WERI-Rb-1 (cell line): ENCODE results near the gene CDR2L.
A peak's percentile ranks its signal among the peaks of the same experiment; 100 is the strongest.
"Not testable (repeated sequence)": the region's sequence is repeated elsewhere in the genome, so short reads cannot be mapped to it uniquely, and the experiment has no call there.

Experiments used
- DNase-seq: peaks from one replicate; pipeline ENCODE4 v3.0.0-alpha.2; 2020
- H3K27ac ChIP-seq: fragments of 250-450 bp; sonication (Bioruptor Pico); 2 replicates; pipeline ENCODE4 v1.5.1; 2020; ENCODE audit warnings: mild to moderate bottlenecking, moderate library complexity
- H3K27me3 ChIP-seq: fragments of 250-450 bp; sonication (Bioruptor Pico); 2 replicates; pipeline ENCODE4 v1.5.1; 2021; ENCODE audit warnings: mild to moderate bottlenecking, low read depth, moderate library complexity; ENCODE audit not compliant: insufficient read depth, severe bottlenecking
- H3K36me3 ChIP-seq: fragments of 250-450 bp; sonication (Bioruptor Pico); 2 replicates; pipeline ENCODE4 v1.5.1; 2020; ENCODE audit warnings: mild to moderate bottlenecking, moderate library complexity
- H3K4me3 ChIP-seq: 2 replicates; pipeline ENCODE4 v1.5.1; 2011; ENCODE audit warnings: low read depth, mild to moderate bottlenecking, control low read depth, low read length
- H3K9me3 ChIP-seq: fragments of 250-450 bp; sonication (Bioruptor Pico); 2 replicates; pipeline ENCODE4 v1.5.1; 2021; ENCODE audit warnings: mild to moderate bottlenecking, moderate library complexity; ENCODE audit not compliant: severe bottlenecking
- TF ChIP-seq, protein P1 (sequence below): IDR thresholded peaks from 2 replicates; pipeline ENCODE4 v1.5.1; 2011; ENCODE audit warnings: low read depth, mild to moderate bottlenecking, control low read depth, inconsistent platforms, low read length

The CDR2L gene

DNA sequence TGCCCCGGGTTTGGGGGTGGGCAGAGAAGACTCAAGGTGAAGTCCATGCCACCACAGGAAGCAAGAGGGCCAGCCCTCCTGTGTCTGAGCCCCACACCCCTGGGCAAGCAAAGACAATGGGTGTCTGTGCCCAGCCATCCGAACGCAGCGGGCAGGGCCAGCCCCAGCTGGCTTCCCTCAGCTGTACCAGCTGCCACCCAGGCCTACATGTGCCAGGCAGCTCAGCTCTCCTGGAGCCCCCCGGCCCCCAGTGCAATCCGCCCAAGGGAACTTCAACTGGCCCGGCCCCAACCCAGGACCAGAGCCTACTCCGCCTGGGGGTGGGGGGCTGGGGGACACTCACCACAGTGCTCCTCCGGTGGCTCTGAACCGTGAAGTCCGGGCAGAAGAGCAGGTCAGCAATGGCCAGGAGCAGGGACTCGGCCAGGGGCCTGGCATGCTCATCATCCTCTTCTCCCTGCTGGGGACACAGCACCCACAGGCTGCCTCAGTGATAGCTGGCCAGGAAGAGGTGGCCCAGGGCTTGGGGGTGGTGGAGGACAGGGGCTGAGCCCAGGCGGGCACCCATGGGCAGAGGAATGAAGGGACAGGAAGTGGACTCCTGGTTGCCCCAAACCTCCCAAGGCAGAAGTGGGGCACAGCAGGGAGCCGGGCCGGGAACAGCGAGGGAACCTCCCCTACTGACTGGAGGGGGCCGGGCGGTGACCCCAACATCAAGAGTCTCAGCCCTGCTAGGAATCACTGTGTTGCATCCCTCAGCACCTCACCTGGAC is 24.6 kb upstream of the CDR2L start:
- Histone ChIP-seq H3K9me3 (no peaks in the 10 kb centered on the region), H3K4me3 (no peak overlapping the region), H3K27me3 (no peaks in the 10 kb centered on the region), H3K36me3 (no peaks in the 10 kb centered on the region), H3K27ac (no peak overlapping the region)
- TF ChIP-seq, protein P1, sequence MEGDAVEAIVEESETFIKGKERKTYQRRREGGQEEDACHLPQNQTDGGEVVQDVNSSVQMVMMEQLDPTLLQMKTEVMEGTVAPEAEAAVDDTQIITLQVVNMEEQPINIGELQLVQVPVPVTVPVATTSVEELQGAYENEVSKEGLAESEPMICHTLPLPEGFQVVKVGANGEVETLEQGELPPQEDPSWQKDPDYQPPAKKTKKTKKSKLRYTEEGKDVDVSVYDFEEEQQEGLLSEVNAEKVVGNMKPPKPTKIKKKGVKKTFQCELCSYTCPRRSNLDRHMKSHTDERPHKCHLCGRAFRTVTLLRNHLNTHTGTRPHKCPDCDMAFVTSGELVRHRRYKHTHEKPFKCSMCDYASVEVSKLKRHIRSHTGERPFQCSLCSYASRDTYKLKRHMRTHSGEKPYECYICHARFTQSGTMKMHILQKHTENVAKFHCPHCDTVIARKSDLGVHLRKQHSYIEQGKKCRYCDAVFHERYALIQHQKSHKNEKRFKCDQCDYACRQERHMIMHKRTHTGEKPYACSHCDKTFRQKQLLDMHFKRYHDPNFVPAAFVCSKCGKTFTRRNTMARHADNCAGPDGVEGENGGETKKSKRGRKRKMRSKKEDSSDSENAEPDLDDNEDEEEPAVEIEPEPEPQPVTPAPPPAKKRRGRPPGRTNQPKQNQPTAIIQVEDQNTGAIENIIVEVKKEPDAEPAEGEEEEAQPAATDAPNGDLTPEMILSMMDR: no peak
- DNase-seq: no peak

- no peak for DNase-seq
- Histone ChIP-seq H3K4me3 (no peak overlapping the region), H3K27me3 (no peaks in the 10 kb centered on the region), H3K36me3 (no peaks in the 10 kb centered on the region), H3K9me3 (no peaks in the 10 kb centered on the region), H3K27ac (no peak overlapping the region)
- TF ChIP-seq, protein P1: peak; percentile 59
Measured at GRCh38 chr17:74963656-74964055, 23.8 kb upstream of the CDR2L start.

GRCh38 chr17:74964246-74964761 is 23.1 kb upstream of the CDR2L start:
- H3K27me3 ChIP-seq: no peaks in the 10 kb centered on the region
- TF ChIP-seq, protein P1: no peak
- H3K4me3 ChIP-seq: no peak overlapping the region
- DNase-seq: no peak
- no peak overlapping the region for H3K27ac ChIP-seq
- H3K9me3 ChIP-seq: no peaks in the 10 kb centered on the region
- H3K36me3 ChIP-seq: no peaks in the 10 kb centered on the region

DNA sequence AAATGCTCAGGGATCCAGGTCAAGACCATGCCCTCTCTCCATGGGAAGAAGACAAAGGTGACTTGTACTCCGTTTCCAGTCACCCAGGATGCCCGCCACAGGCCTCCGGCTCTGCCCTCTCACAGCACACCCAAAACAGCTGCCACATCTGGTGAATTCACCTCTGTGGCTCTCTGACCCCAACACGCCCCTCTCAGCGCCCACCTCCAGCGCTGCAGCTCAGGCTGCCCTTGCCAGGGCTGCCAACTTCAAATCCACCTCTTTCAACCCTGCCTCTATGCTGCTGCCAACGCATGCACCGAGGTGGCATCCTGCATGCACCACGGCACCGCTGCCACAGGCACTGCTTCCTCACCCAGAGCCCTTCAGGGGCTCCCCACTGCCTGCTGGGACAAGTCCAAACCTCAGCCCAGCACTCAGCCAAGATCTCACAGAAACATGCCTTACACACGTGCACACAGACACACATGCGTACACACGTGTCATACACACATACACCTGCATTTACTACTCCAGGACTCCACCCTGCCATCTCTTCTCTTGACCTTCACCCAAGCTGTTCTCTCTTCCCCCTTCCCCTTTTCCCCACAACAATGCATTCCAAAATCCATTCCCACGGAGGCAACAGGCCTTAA is 22.3 kb upstream of the CDR2L start:
- DNase-seq: no peak
- Histone ChIP-seq H3K9me3 (no peaks in the 10 kb centered on the region), H3K36me3 (no peaks in the 10 kb centered on the region), H3K27ac (no peak overlapping the region), H3K4me3 (no peak overlapping the region), H3K27me3 (no peaks in the 10 kb centered on the region)
- TF ChIP-seq, protein P1: no peak

DNA sequence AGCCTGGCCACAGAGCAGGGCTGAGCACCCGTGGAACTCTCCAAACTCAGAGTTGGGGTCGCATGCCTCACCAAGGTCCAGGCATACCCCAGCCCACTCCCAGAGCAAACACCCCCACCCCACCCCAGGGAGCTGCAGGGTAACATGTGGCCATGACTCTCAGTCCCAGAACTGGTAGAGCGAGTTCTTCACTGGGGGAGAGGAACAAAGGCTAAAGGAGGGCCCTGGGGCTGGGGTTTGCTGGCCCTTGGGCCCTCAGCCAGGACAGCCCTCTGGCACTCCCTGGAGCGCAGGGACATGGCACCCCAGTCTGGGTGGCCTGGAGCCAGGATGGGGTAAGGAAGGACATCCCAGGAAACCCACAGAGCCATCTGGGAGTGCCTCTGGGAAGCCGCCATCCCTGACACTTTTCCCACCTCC is 19.1 kb upstream of the CDR2L start:
- Histone ChIP-seq H3K27me3 (peaks cover 8% of the 10 kb centered on the region), H3K27ac (no peak overlapping the region), H3K9me3 (no peaks in the 10 kb centered on the region), H3K4me3 (no peak overlapping the region), H3K36me3 (no peaks in the 10 kb centered on the region)
- TF ChIP-seq, protein P1: no peak
- no peak for DNase-seq

- DNase-seq, H3K9me3 ChIP-seq, H3K27ac ChIP-seq, H3K4me3 ChIP-seq, H3K36me3 ChIP-seq: not testable (repeated sequence)
- peaks cover 19% of the 10 kb centered on the region for H3K27me3 ChIP-seq
Measured at GRCh38 chr17:74969501-74969900, 17.9 kb upstream of the CDR2L start.
